ENCODE measurements around the gene TCIRG1. TPM values are rescaled to one million over a fixed set of nuclear protein-coding genes. Genes with fewer than 3 reads are reported as not detected.

Gene TCIRG1
- total and polyA plus RNA-seq, 2 of the 13 experiments (the other 11 are each of a cell fraction or from before 2014, with no cell fraction given), result 48.0 to 69.6 TPM

DNA sequence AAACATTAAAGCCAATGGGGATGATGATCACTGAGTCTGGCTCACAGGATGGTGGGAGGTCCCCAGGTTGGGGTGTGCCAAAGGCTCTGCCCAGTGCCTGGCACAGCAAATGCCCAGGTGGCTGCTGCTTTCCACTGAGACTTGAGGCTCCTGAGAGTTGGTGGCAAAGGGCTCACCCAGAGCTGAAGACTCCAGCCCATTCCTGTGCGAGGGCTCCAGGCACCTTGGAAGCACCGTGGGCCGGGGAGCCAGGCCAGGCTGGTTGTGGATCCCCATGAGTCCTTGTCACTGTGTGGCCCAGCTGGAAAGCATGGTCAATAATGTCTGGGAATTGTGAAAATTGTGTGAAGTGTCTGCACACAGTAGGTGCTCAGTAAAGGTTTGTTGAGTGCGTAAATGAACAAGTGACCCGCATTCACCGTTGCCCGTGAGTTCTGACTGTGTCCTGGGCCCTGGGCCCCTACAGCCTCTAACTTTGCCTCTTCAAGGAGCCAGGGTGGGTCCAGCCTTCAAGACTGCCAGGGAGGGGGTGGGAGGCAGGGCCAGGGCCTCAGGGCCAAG, 32.1 kb upstream of the TCIRG1 start:
- Histone ChIP-seq H3K4me1 (ENCODE audit: insufficient read depth, low read length) (peaks cover 85% of the 10 kb centered on the region), H4K20me1 (ENCODE audit: insufficient read depth, low read length) (no peaks in the 10 kb centered on the region), H3K27ac (ENCODE audit: extremely low read length, insufficient read depth, low read length) (no peak overlapping the region), H3K27me3 (ENCODE audit: control insufficient read depth in 1 of 2, insufficient read depth in 2 of 2, low read length in 2 of 2) (no peaks in the 10 kb centered on the region), H2AFZ (ENCODE audit: low read length) (no peak overlapping the region), H3K36me3 (replicated peaks in 1 of 2; ENCODE audit: control insufficient read depth in 1 of 2, insufficient read depth in 2 of 2, low read length in 2 of 2) (no peaks in the 10 kb centered on the region), H3K4me3 (replicated peaks in 1 of 3; ENCODE audit: insufficient read depth in 1 of 3, low read depth in 2 of 3, low read length in 3 of 3) (no peak overlapping the region), H3K9me3 (ENCODE audit: low read length) (no peaks in the 10 kb centered on the region), H3K4me2 (ENCODE audit: low read depth, low read length) (peak overlapping the region; percentile 48), H3K79me2 (ENCODE audit: insufficient read depth, low read length) (no peaks in the 10 kb centered on the region), H3K9ac (ENCODE audit: insufficient read depth, low read depth, low read length) (no peak overlapping the region)
- DNase-seq (ENCODE audit: low spot score) (no peak), ATAC-seq (no peak), FAIRE-seq (no peak)
- ChIA-PET CTCF (ENCODE audit: low intra/inter-chr PET ratio, low total read pairs) (no interaction called here), POLR2A (no interaction called here)
- intact Hi-C loops (cut with micrococcal nuclease; ENCODE audit: unreplicated experiment) (no loop called here), in situ Hi-C loops (cut with HindIII; ENCODE audit: extremely low pct_ligation_motif_present, low pct_unique_long_range_greater_than_20kb) (no loop called here)
- 88% methylated on average over 6 of the region's 7 CpGs for WGBS (ENCODE audit: low lambda C conversion rate)
- no TSS peak for BruUV-seq (replicated peaks)
- TF ChIP-seq ZNF790 (CRISPR knock-in tag; IDR thresholded peaks at IDR 0.05; ENCODE audit: borderline replicate concordance) (no peak), ZKSCAN1 (IDR thresholded peaks at IDR 0.05; ENCODE audit: low read length) (peak; percentile 82), ZNF3 (CRISPR knock-in tag; IDR thresholded peaks at IDR 0.05) (peak; percentile 84)

DNA sequence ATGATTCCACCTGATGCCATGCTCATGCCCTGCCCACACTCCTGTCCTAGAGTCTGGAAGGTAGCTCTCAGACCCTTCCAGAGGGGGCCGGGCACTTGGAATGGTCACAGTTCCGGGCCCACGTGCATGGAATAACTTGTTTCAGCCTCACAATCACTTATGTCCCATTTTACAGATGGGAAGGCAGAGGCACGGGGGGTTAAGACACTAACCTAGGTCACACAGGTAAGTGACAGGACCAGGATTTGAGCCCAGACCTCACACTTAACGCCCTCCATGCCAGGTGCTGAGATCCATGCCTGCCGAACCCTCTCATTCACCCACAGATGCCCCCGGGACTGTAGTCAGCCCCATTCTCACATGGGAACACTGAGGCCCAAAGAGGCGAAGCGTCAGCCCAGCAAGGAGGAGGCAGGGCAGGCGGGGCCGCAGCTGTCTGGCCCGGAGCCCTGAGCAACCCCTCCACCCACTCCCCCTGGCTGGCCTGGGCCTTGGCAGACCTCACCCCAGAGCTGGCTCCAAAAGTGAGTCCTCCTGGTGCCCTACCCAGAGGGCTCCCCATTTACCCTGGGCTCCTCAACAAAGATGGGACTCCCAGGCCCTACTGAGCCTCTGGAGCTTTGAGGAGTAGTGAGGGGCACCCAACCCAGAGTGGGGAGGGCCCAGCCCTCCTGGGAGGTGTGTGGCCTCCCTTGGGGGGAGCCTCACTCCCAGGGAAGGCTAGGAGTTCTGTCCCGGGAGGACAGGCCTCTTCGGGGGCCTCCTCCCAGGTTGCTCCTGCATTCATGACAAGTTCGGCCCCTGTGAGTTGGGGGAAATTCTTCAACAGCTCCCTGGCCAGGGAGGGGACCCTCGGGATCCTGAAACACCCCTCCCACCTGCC, 31.1 kb upstream of the TCIRG1 start:
- Histone ChIP-seq H3K4me3 (replicated peaks in 1 of 3; ENCODE audit: insufficient read depth in 1 of 3, low read depth in 2 of 3, low read length in 3 of 3) (peak overlapping the region in 1 of 3 experiments; percentile 77; a peak in 1 of 6 replicates), H3K9me3 (ENCODE audit: low read length) (no peaks in the 10 kb centered on the region), H4K20me1 (ENCODE audit: insufficient read depth, low read length) (no peaks in the 10 kb centered on the region), H2AFZ (ENCODE audit: low read length) (no peak overlapping the region), H3K4me2 (ENCODE audit: low read depth, low read length) (peak overlapping the region; percentile 96; the same call in 1 of the 2 replicates), H3K4me1 (ENCODE audit: insufficient read depth, low read length) (peaks cover 85% of the 10 kb centered on the region), H3K9ac (ENCODE audit: insufficient read depth, low read depth, low read length) (no peak overlapping the region), H3K27ac (ENCODE audit: extremely low read length, insufficient read depth, low read length) (no peak overlapping the region), H3K27me3 (ENCODE audit: control insufficient read depth in 1 of 2, insufficient read depth in 2 of 2, low read length in 2 of 2) (no peaks in the 10 kb centered on the region), H3K79me2 (ENCODE audit: insufficient read depth, low read length) (no peaks in the 10 kb centered on the region), H3K36me3 (replicated peaks in 1 of 2; ENCODE audit: control insufficient read depth in 1 of 2, insufficient read depth in 2 of 2, low read length in 2 of 2) (no peaks in the 10 kb centered on the region)
- WGBS (ENCODE audit: low lambda C conversion rate), result 40% methylated on average over 2 of the region's 16 CpGs
- FAIRE-seq (no peak), ATAC-seq (no peak), DNase-seq (ENCODE audit: low spot score) (no peak)
- POLR2A ChIA-PET, result interaction anchor here (1.3 kb wide), 1 partner anchor 24 kb away, joined by 3 read pairs; no protein-coding TSS in a partner anchor
- in situ Hi-C loops (cut with HindIII; ENCODE audit: extremely low pct_ligation_motif_present, low pct_unique_long_range_greater_than_20kb) (no loop called here), intact Hi-C loops (cut with micrococcal nuclease; ENCODE audit: unreplicated experiment) (no loop called here)
- CTCF ChIA-PET (ENCODE audit: low intra/inter-chr PET ratio, low total read pairs), result no interaction called here
- BruUV-seq (replicated peaks), result no TSS peak
- peak; percentile 26; the same call in 1 of the 2 replicates for TF ChIP-seq ZMYM2 (CRISPR knock-in tag; IDR thresholded peaks at IDR 0.05)
- TF ChIP-seq ZBTB1 (CRISPR knock-in tag; IDR thresholded peaks at IDR 0.05; ENCODE audit: borderline replicate concordance), result no peak
- TF ChIP-seq, protein P1, sequence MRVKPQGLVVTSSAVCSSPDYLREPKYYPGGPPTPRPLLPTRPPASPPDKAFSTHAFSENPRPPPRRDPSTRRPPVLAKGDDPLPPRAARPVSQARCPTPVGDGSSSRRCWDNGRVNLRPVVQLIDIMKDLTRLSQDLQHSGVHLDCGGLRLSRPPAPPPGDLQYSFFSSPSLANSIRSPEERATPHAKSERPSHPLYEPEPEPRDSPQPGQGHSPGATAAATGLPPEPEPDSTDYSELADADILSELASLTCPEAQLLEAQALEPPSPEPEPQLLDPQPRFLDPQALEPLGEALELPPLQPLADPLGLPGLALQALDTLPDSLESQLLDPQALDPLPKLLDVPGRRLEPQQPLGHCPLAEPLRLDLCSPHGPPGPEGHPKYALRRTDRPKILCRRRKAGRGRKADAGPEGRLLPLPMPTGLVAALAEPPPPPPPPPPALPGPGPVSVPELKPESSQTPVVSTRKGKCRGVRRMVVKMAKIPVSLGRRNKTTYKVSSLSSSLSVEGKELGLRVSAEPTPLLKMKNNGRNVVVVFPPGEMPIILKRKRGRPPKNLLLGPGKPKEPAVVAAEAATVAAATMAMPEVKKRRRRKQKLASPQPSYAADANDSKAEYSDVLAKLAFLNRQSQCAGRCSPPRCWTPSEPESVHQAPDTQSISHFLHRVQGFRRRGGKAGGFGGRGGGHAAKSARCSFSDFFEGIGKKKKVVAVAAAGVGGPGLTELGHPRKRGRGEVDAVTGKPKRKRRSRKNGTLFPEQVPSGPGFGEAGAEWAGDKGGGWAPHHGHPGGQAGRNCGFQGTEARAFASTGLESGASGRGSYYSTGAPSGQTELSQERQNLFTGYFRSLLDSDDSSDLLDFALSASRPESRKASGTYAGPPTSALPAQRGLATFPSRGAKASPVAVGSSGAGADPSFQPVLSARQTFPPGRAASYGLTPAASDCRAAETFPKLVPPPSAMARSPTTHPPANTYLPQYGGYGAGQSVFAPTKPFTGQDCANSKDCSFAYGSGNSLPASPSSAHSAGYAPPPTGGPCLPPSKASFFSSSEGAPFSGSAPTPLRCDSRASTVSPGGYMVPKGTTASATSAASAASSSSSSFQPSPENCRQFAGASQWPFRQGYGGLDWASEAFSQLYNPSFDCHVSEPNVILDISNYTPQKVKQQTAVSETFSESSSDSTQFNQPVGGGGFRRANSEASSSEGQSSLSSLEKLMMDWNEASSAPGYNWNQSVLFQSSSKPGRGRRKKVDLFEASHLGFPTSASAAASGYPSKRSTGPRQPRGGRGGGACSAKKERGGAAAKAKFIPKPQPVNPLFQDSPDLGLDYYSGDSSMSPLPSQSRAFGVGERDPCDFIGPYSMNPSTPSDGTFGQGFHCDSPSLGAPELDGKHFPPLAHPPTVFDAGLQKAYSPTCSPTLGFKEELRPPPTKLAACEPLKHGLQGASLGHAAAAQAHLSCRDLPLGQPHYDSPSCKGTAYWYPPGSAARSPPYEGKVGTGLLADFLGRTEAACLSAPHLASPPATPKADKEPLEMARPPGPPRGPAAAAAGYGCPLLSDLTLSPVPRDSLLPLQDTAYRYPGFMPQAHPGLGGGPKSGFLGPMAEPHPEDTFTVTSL (CRISPR knock-in tag; IDR thresholded peaks at IDR 0.05; ENCODE audit: borderline replicate concordance), result no peak
- no peak for TF ChIP-seq ZNF232 (CRISPR knock-in tag; IDR thresholded peaks at IDR 0.05; ENCODE audit: borderline replicate concordance)
- TF ChIP-seq, protein P2, sequence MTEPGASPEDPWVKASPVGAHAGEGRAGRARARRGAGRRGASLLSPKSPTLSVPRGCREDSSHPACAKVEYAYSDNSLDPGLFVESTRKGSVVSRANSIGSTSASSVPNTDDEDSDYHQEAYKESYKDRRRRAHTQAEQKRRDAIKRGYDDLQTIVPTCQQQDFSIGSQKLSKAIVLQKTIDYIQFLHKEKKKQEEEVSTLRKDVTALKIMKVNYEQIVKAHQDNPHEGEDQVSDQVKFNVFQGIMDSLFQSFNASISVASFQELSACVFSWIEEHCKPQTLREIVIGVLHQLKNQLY (CRISPR knock-in tag; IDR thresholded peaks at IDR 0.05), result no peak
- TF ChIP-seq, protein P3, sequence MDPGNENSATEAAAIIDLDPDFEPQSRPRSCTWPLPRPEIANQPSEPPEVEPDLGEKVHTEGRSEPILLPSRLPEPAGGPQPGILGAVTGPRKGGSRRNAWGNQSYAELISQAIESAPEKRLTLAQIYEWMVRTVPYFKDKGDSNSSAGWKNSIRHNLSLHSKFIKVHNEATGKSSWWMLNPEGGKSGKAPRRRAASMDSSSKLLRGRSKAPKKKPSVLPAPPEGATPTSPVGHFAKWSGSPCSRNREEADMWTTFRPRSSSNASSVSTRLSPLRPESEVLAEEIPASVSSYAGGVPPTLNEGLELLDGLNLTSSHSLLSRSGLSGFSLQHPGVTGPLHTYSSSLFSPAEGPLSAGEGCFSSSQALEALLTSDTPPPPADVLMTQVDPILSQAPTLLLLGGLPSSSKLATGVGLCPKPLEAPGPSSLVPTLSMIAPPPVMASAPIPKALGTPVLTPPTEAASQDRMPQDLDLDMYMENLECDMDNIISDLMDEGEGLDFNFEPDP (CRISPR knock-in tag; conservative IDR thresholded peaks at IDR 0.05), result no peak

All from HepG2 (cell line).